Endothelial cell of umbilical vein (primary cell): ENCODE results near the gene USB1. TPM values are rescaled to one million over a fixed set of nuclear protein-coding genes. Genes with fewer than 3 reads are reported as not detected.

ENCODE experiments used
- BruUV-seq: library from RNA; stranded (reverse); fragments of 400-500 nt; replicated peaks from 2 replicates; lab custom pipeline; 2021; lab: Mats Ljungman, UMichigan
- CTCF ChIA-PET: fragments of 300-600, 350-600 bp; sonication (Branson Sonifier 250); formaldehyde crosslinking; loops from one replicate; lab custom pipeline; 2021; ENCODE audit warnings: antibody characterized with exemption, inconsistent platforms; lab: Charles Lee
- POLR2A ChIA-PET: fragments of 300-600, 350-600 bp; sonication (Branson Sonifier 250); formaldehyde crosslinking; loops from one replicate; lab custom pipeline; 2021; ENCODE audit warnings: antibody characterized with exemption, inconsistent platforms; lab: Charles Lee
- DNase-seq: peaks from one replicate; pipeline ENCODE4 v3.0.0-alpha.2; 2011; ENCODE audit warnings: low read depth, low spot score
- FAIRE-seq: peaks from 2 replicates; lab custom pipeline; 2011; peaks lifted over from hg19 to GRCh38; lab: Jason Lieb, UNC
- H2AFZ ChIP-seq: 2 replicates; pipeline ENCODE4 v1.6.0; 2012; ENCODE audit warnings: low read depth, low read length, control low read depth, inconsistent platforms
- H3K27ac ChIP-seq: 2 replicates; pipeline ENCODE4 v1.5.1; 2011; ENCODE audit warnings: low read depth, mild to moderate bottlenecking, control low read depth, low read length, moderate library complexity; ENCODE audit not compliant: insufficient read depth
- H3K27me3 ChIP-seq, 2 experiments: 2 replicates each; pipeline versions ENCODE4 v1.6.0 to v1.6.1; 2011; ENCODE audit warnings: low read length in 2 of 2, mixed read lengths in 1 of 2; ENCODE audit not compliant: control insufficient read depth in 2 of 2, insufficient read depth in 2 of 2
- H3K36me3 ChIP-seq, 2 experiments: 2 replicates in 1 of 2; 3 replicates in 1 of 2; pipeline ENCODE4 v1.5.1; 2011; ENCODE audit warnings: low read length in 2 of 2, mild to moderate bottlenecking in 1 of 2, moderate library complexity in 1 of 2; ENCODE audit not compliant: control insufficient read depth in 2 of 2, insufficient read depth in 2 of 2; ENCODE audit errors: extremely low read depth in 1 of 2
- H3K4me1 ChIP-seq: 3 replicates; pipeline ENCODE4 v1.5.1; 2011; ENCODE audit warnings: mild to moderate bottlenecking, low read length; ENCODE audit not compliant: control insufficient read depth, insufficient read depth; ENCODE audit errors: extremely low read depth
- H3K4me2 ChIP-seq: 2 replicates; pipeline ENCODE4 v1.6.1; 2011; ENCODE audit warnings: low read length, control low read depth, mixed read lengths; ENCODE audit not compliant: insufficient read depth
- H3K4me3 ChIP-seq, 3 experiments: fragments of 200-600 bp in 1 of 3; sonication (generic), shearing (Covaris generic) in 1 of 3; replicated peaks in 1 of 3; 2 replicates each; pipeline ENCODE4 v1.5.1; 2011 to 2016; ENCODE audit warnings: control low read depth in 3 of 3, low read length in 3 of 3, mild to moderate bottlenecking in 2 of 3, inconsistent platforms in 1 of 3, low read depth in 1 of 3, moderate library complexity in 1 of 3; ENCODE audit not compliant: insufficient read depth in 1 of 3
- H3K79me2 ChIP-seq: 2 replicates; pipeline ENCODE4 v1.6.0; 2012; ENCODE audit warnings: low read length, inconsistent platforms; ENCODE audit not compliant: control insufficient read depth, insufficient read depth
- H3K9ac ChIP-seq: replicated peaks from 2 replicates; pipeline ENCODE3; 2011; ENCODE audit warnings: low read length, control low read depth; ENCODE audit not compliant: insufficient read depth; ENCODE audit errors: extremely low read depth
- H3K9me1 ChIP-seq: replicated peaks from 3 replicates; pipeline ENCODE4 v1.6.0; 2011; ENCODE audit warnings: mild to moderate bottlenecking, low read length; ENCODE audit not compliant: control insufficient read depth, insufficient read depth; ENCODE audit errors: extremely low read depth
- H3K9me3 ChIP-seq: replicated peaks from 2 replicates; pipeline ENCODE4 v1.5.1; 2012; ENCODE audit warnings: low read length, inconsistent platforms; ENCODE audit not compliant: control insufficient read depth, insufficient read depth
- H4K20me1 ChIP-seq: replicated peaks from 2 replicates; pipeline ENCODE3; 2011; ENCODE audit warnings: mild to moderate bottlenecking, low read length; ENCODE audit not compliant: control insufficient read depth, insufficient read depth; ENCODE audit errors: extremely low read depth
- EZH2 ChIP-seq: IDR thresholded peaks from 2 replicates; pipeline ENCODE4 v1.6.1; 2012; ENCODE audit warnings: borderline replicate concordance, low read depth, mild to moderate bottlenecking, moderate library complexity, low read length, inconsistent platforms; ENCODE audit not compliant: severe bottlenecking
- FOS ChIP-seq: IDR thresholded peaks from 2 replicates; pipeline ENCODE4 v1.6.1; 2011; ENCODE audit warnings: mild to moderate bottlenecking, low read length, moderate library complexity, borderline replicate concordance; ENCODE audit not compliant: insufficient read depth
- GATA2 ChIP-seq: IDR thresholded peaks from 2 replicates; pipeline ENCODE4 v1.7.0; 2011; ENCODE audit warnings: low read depth, mild to moderate bottlenecking, moderate library complexity, mixed read lengths, low read length; ENCODE audit not compliant: insufficient read length, insufficient read depth
- MYC ChIP-seq: IDR thresholded peaks from one replicate; pipeline ENCODE4 v1.6.1; 2011; ENCODE audit warnings: mild to moderate bottlenecking, low read depth, low read length
- POLR2AphosphoS5 ChIP-seq: IDR thresholded peaks from 2 replicates; pipeline ENCODE4 v1.6.1; 2012; ENCODE audit warnings: low read depth, mild to moderate bottlenecking, control low read depth, low read length, moderate library complexity; ENCODE audit not compliant: insufficient read depth
- dilution Hi-C: fragments of 300-500 bp; cut with MboI; formaldehyde crosslinking; loops from one replicate; pipeline ENCODE4 v1.15.0; 2019; ENCODE audit warnings: low sequenced_read_pairs; ENCODE audit not compliant: extremely low pct_ligation_motif_present
- intact Hi-C: fragments of 100-400 bp; cut with micrococcal nuclease; formaldehyde crosslinking; loops from one replicate; pipeline ENCODE4 v1.10.0; 2022
- polyA plus RNA-seq, 4 experiments: library from polyadenylated mRNA; depleted of rRNA in 3 of 4; stranded (reverse) in 3 of 4; unstranded in 1 of 4; fragments of >200 nt; gene quantifications; 2 replicates each; pipeline versions ENCODE4 v1.2.1 to v1.2.3, GENCODE V29; 2011 to 2012; ENCODE audit warnings: missing spikeins in 1 of 4
- total RNA-seq: library from RNA; stranded (reverse); gene quantifications from 2 replicates; pipeline ENCODE4 v1.2.3, GENCODE V29; 2021
- TF ChIP-seq, protein P1 (sequence below): IDR thresholded peaks from 2 replicates; pipeline ENCODE4 v1.6.1; 2011; ENCODE audit not compliant: insufficient read depth, insufficient read length

USB1 gene
- total and polyA plus RNA-seq, 2 donors (not counting 3 experiments of a cell fraction or from before 2014, with no cell fraction given): 64.6 to 83.8 TPM

- H3K27ac ChIP-seq: no peak overlapping the region
- BruUV-seq: no TSS peak
- intact Hi-C loops: loop anchor here (2.0 kb wide), 1 partner anchor 15 kb away; the partner anchor contains the start of genes USB1 and ZNF319
- H3K9me3 ChIP-seq: no peaks in the 10 kb centered on the region
- H3K36me3 ChIP-seq: no peaks in the 10 kb centered on the region
- peak overlapping the region; percentile 41 to 79 (median 50) for H3K4me3 ChIP-seq
- TF ChIP-seq GATA2: no peak
- TF ChIP-seq MYC: no peak
- no peak for TF ChIP-seq EZH2
- no peak for TF ChIP-seq FOS
- TF ChIP-seq POLR2AphosphoS5: no peak
- TF ChIP-seq, protein P1, sequence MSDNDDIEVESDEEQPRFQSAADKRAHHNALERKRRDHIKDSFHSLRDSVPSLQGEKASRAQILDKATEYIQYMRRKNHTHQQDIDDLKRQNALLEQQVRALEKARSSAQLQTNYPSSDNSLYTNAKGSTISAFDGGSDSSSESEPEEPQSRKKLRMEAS: no peak
- no peak overlapping the region for H3K9ac ChIP-seq
- H3K27me3 ChIP-seq: no peaks in the 10 kb centered on the region
- dilution Hi-C loops: no loop called here
- H3K9me1 ChIP-seq: no peaks in the 10 kb centered on the region
- FAIRE-seq (peak; percentile 24), DNase-seq (peak; percentile 14)
- peaks cover 9% of the 10 kb centered on the region for H3K4me1 ChIP-seq
- ChIA-PET CTCF (interaction anchor here (0.6 to 1.0 kb wide), 2 partner anchors 14 to 229 kb away, joined by 3 read pairs; partner anchors contain the start of gene CNGB1), POLR2A (no interaction called here)
- no peaks in the 10 kb centered on the region for H4K20me1 ChIP-seq
- H3K79me2 ChIP-seq: no peaks in the 10 kb centered on the region
- H3K4me2 ChIP-seq: peak overlapping the region; percentile 58
- peak overlapping the region; percentile 97 for H2AFZ ChIP-seq
These were observed 15.7 kb upstream of the USB1 start for GRCh38 chr16:57985204-57986181.
